IMR-90 (cell line): ENCODE data around the gene TPM4.

ENCODE experiments used
- CHD1 ChIP-seq: IDR thresholded peaks from 2 replicates; pipeline ENCODE4 v1.6.1; 2012; ENCODE audit warnings: low read depth, low read length, improper control_type of control experiment
- CTCF ChIP-seq: conservative IDR thresholded peaks from 2 replicates; pipeline ENCODE4 v1.5.1; 2012; ENCODE audit warnings: mild to moderate bottlenecking, low read depth, low read length, improper control_type of control experiment
- ELK1 ChIP-seq: fragments of 150-350 bp; IDR thresholded peaks from 2 replicates; pipeline ENCODE4 v1.6.1; 2016; ENCODE audit warnings: low read depth, mild to moderate bottlenecking, low read length, moderate library complexity, borderline replicate concordance
- FOS ChIP-seq: fragments of 150-350 bp; IDR thresholded peaks from 2 replicates; pipeline ENCODE4 v1.6.1; 2016; ENCODE audit warnings: low read depth, low read length
- MAFK ChIP-seq: IDR thresholded peaks from 2 replicates; pipeline ENCODE4 v1.6.1; 2012; ENCODE audit warnings: low read depth, low read length, improper control_type of control experiment
- MAZ ChIP-seq: IDR thresholded peaks from 2 replicates; pipeline ENCODE4 v1.6.1; 2012; ENCODE audit warnings: low read depth, mild to moderate bottlenecking, low read length, improper control_type of control experiment, moderate library complexity, borderline replicate concordance
- MXI1 ChIP-seq: IDR thresholded peaks from 2 replicates; pipeline ENCODE4 v1.6.1; 2012; ENCODE audit warnings: low read depth, mild to moderate bottlenecking, low read length, moderate library complexity, borderline replicate concordance
- POLR2A ChIP-seq: IDR thresholded peaks from 2 replicates; pipeline ENCODE4 v1.6.1; 2012; ENCODE audit warnings: mild to moderate bottlenecking, low read depth, low read length
- RAD21 ChIP-seq: IDR thresholded peaks from 2 replicates; pipeline ENCODE4 v1.6.1; 2012; ENCODE audit warnings: low read length, improper control_type of control experiment
- RCOR1 ChIP-seq: IDR thresholded peaks from 2 replicates; pipeline ENCODE4 v1.6.1; 2012; ENCODE audit warnings: mild to moderate bottlenecking, low read length, improper control_type of control experiment; ENCODE audit not compliant: insufficient replicate concordance
- RFX5 ChIP-seq: IDR thresholded peaks from 2 replicates; pipeline ENCODE4 v1.8.0; 2012; ENCODE audit warnings: low read depth, mild to moderate bottlenecking, low read length, moderate library complexity
- SMC3 ChIP-seq: fragments of 150-350 bp; IDR thresholded peaks from 2 replicates; pipeline ENCODE4 v1.6.1; 2016; ENCODE audit warnings: low read depth, mild to moderate bottlenecking, antibody characterized with exemption, low read length, moderate library complexity
- USF2 ChIP-seq: fragments of 150-350 bp; IDR thresholded peaks from 2 replicates; pipeline ENCODE4 v1.6.1; 2017; ENCODE audit warnings: mild to moderate bottlenecking, antibody characterized with exemption, low read length, low read depth

- no peak for TF ChIP-seq CTCF
- no peak for TF ChIP-seq POLR2A
- TF ChIP-seq MXI1, result no peak
- no peak for TF ChIP-seq ELK1
- no peak for TF ChIP-seq RAD21
- TF ChIP-seq FOS, result no peak
- no peak for TF ChIP-seq MAFK
- TF ChIP-seq CHD1, result no peak
- TF ChIP-seq RFX5, result no peak
- no peak for TF ChIP-seq USF2
- TF ChIP-seq RCOR1, result no peak
- TF ChIP-seq SMC3, result no peak
- TF ChIP-seq MAZ, result no peak
Measured at GRCh38 chr19:16026756-16027155, 49.5 kb upstream of the TPM4 start.
